Central memory CD8-positive, alpha-beta T cell (primary cell): ENCODE measurements around the gene CELSR1.
A peak's percentile ranks its signal among the peaks of the same experiment; 100 is the strongest.

Source experiments
- ATAC-seq: fragments of 150-1000 bp; cut with Tn5 transposase; replicated peaks from 2 replicates; pipeline ENCODE4 v1.10.0; 2022; ENCODE audit warnings: mild to moderate bottlenecking, moderate FRiP score, moderate number of reproducible peaks; ENCODE audit not compliant: poor library complexity, severe bottlenecking; ENCODE audit errors: extremely low read depth
- DNase-seq, 2 donors: peaks; one replicate each; pipeline ENCODE4 v3.0.0; 2021; ENCODE audit warnings: low spot score in 2 of 2
- H3K27ac Mint-ChIP-seq: one replicate; pipeline ENCODE4 v1.8.0; 2022; ENCODE audit warnings: low read depth, mild to moderate bottlenecking, moderate library complexity, mixed read lengths
- H3K27me3 Mint-ChIP-seq: one replicate; pipeline ENCODE4 v1.8.0; 2022; ENCODE audit warnings: mixed read lengths
- H3K36me3 Mint-ChIP-seq: one replicate; pipeline ENCODE4 v1.8.0; 2022; ENCODE audit warnings: mild to moderate bottlenecking, moderate library complexity, mixed read lengths; ENCODE audit not compliant: insufficient read depth
- H3K4me1 Mint-ChIP-seq: one replicate; pipeline ENCODE4 v1.8.0; 2022; ENCODE audit warnings: mixed read lengths
- H3K4me3 Mint-ChIP-seq: one replicate; pipeline ENCODE4 v1.8.0; 2022; ENCODE audit warnings: mild to moderate bottlenecking, moderate library complexity, mixed read lengths
- H3K9me3 Mint-ChIP-seq: one replicate; pipeline ENCODE4 v1.8.0; 2022; ENCODE audit warnings: mixed read lengths

CELSR1 gene

DNA sequence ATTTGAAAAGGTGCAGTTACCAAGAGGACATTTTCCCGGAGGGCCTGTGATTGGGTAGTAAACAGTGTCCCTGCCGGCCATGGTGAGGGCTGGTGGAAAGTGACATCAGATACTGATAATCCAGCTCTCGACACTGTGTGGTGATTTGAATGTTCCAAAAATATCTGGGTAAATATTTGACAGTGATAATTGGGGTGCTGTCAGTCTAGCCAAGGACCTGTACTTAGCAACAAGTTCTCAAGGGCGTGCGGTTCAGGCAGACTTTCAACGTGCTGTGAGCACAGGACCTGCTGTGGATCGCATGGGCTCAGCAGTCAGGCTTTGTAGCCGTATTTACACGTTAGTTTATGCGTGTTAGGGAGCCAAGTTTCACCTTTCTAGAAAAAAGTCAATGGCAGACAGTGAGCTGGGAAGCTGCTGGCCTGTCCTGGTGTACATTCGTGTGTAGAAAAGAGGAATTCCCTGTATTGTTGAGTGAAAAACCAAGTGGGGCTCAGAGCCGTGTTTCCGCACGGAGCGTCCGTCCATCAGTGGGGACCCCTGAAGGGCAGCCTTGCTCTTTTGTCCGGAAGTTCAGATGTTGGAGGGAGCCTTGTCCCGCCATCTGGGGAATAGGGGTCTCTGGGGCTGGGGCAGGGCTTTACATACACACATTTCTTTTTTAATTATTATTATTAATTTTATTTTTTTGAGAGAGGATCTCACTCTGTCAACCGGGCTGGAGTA is 190.6 kb downstream of the CELSR1 start:
- Mint-ChIP-seq H3K27me3 (no peaks in the 10 kb centered on the region), H3K9me3 (no peaks in the 10 kb centered on the region), H3K4me3 (no peak overlapping the region), H3K27ac (no peak overlapping the region), H3K36me3 (peaks cover 71% of the 10 kb centered on the region), H3K4me1 (peaks cover 14% of the 10 kb centered on the region)
- DNase-seq = no peak
- no peak for ATAC-seq

GRCh38 chr22:46340676-46341075 is 196.7 kb downstream of the CELSR1 start:
- Mint-ChIP-seq H3K36me3 (peaks cover 49% of the 10 kb centered on the region), H3K27ac (no peak overlapping the region), H3K9me3 (no peaks in the 10 kb centered on the region), H3K4me1 (peaks cover 43% of the 10 kb centered on the region), H3K27me3 (no peaks in the 10 kb centered on the region), H3K4me3 (no peak overlapping the region)
- no peak for DNase-seq
- no peak for ATAC-seq

- peaks cover 43% of the 10 kb centered on the region for H3K4me1 Mint-ChIP-seq
- peaks cover 46% of the 10 kb centered on the region for H3K36me3 Mint-ChIP-seq
- H3K4me3 Mint-ChIP-seq = no peak overlapping the region
- H3K27me3 Mint-ChIP-seq = no peaks in the 10 kb centered on the region
- no peak for ATAC-seq
- no peak overlapping the region for H3K27ac Mint-ChIP-seq
- no peak for DNase-seq
- no peaks in the 10 kb centered on the region for H3K9me3 Mint-ChIP-seq
Measured at GRCh38 chr22:46339956-46340355, 197.5 kb downstream of the CELSR1 start.

- Mint-ChIP-seq H3K4me3 (no peak overlapping the region), H3K27me3 (no peaks in the 10 kb centered on the region), H3K9me3 (no peaks in the 10 kb centered on the region), H3K27ac (no peak overlapping the region), H3K4me1 (peaks cover 35% of the 10 kb centered on the region), H3K36me3 (peaks cover 42% of the 10 kb centered on the region)
- no peak for ATAC-seq
- DNase-seq = no peak
Measured at GRCh38 chr22:46338636-46339035, 198.8 kb downstream of the CELSR1 start.

DNA sequence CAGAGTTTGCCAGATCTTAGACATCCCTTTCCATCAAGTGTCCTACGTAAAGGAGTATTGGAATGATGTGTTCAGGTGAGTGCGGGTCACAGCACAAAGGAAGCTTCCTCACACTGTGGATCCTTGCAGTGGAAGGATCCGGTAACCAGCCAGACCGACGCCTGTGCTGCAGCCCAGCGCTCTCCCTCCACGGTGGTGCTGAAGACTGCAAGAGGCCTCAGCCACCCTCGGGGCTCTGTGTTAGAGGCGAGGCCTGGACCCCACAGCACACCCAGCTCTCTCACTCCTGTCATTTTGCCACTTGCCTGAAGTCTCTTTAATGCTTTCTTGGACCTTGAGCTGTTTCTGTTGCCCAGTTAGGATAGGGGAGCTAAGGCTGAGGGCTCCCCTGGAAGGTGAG is 199.6 kb downstream of the CELSR1 start:
- H3K27me3 Mint-ChIP-seq = no peaks in the 10 kb centered on the region
- no peak overlapping the region for H3K27ac Mint-ChIP-seq
- DNase-seq (no peak), ATAC-seq (no peak)
- H3K4me1 Mint-ChIP-seq = peaks cover 35% of the 10 kb centered on the region
- H3K4me3 Mint-ChIP-seq = no peak overlapping the region
- no peaks in the 10 kb centered on the region for H3K9me3 Mint-ChIP-seq
- peaks cover 36% of the 10 kb centered on the region for H3K36me3 Mint-ChIP-seq

- DNase-seq (no peak), ATAC-seq (peak; percentile 22)
- Mint-ChIP-seq H3K4me1 (peaks cover 35% of the 10 kb centered on the region), H3K27me3 (no peaks in the 10 kb centered on the region), H3K27ac (peak overlapping the region; percentile 89), H3K36me3 (peaks cover 27% of the 10 kb centered on the region), H3K9me3 (no peaks in the 10 kb centered on the region), H3K4me3 (peak overlapping the region; percentile 95)
Measured at GRCh38 chr22:46336119-46337078, 201.0 kb downstream of the CELSR1 start.

DNA sequence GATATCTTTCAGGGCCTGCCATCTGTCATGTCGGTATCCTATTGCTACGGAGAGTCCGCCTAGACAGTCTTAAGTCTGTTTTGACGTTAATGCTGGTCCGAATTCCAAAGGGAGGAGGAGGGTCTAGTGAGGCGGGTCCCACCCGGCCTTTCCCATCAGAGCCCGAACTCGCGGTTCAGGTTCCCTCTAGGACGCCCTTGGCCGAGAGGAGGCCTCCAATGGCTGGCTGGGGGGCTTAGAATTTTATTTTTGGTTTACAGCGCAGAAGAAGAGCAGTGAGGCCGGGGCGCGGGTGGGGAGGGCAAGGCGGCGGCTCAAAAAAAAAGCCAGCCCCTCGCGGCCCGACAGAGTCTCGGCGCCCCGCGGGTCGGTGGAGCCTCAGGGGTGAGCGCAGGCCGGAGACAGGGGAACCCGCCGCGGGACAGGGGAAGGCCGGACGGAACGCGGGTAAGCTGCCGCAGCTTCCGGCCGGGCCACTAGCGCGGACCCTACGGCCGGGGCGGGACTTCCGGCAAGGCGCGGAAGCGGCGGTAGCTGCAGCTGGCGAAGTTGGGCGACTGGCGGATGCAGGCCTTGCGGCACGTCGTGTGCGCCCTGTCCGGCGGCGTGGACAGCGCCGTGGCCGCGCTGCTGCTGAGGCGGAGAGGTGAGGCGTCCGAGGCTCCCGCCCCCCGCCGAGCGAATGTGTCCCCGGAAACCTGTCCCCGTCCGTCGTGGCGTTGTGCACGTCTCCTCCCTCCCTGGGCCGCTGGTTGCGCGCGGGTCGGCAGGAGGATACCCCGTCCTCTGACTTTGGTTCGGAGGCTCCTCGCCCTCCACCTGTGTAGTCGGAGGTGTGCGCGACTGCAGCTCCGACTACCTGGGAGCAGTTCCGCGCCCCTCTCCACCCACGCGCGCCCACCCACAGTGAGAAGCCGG is 202.0 kb downstream of the CELSR1 start, which contains the start of gene TRMU:
Gene TRMU, plus strand, starts transcription at position 514 of the 918 bp plus-strand sequence. Its CDS starts 51 bp downstream, at position 565.
- peak; percentile 30 to 56 for DNase-seq
- peaks cover 35% of the 10 kb centered on the region for H3K4me1 Mint-ChIP-seq
- peak; percentile 77 for ATAC-seq
- peak within 1 kb of the TSS; percentile 95 for H3K4me3 Mint-ChIP-seq
- no peaks in the 10 kb centered on the region for H3K27me3 Mint-ChIP-seq
- peak within 1 kb of the TSS; percentile 89 for H3K27ac Mint-ChIP-seq
- no peaks in the 10 kb centered on the region for H3K9me3 Mint-ChIP-seq
- H3K36me3 Mint-ChIP-seq = peaks cover 25% of the 10 kb centered on the region

DNA sequence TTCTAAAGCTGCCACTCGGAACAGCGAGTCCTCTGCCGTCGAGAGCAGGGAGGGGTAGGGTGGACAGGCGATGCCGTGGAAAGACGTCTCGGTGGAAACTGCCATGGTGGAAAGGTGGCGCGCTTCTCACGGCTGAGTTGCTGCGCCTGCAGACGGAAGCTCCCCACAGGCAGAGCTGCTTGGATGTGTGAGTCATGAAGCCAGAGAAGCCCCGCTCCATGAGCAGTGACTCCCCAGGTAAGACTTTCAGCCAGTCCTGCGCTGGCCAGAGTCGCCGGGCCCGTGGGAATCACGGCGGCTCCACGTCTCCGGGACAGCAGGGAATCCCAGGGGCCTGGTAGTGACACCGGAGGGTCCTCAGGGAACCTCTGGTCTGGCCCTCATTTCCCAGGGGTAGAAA is 205.9 kb downstream of the CELSR1 start:
- Mint-ChIP-seq H3K36me3 (peaks cover 11% of the 10 kb centered on the region), H3K4me1 (peaks cover 5% of the 10 kb centered on the region), H3K4me3 (no peak overlapping the region), H3K27ac (no peak overlapping the region), H3K9me3 (no peaks in the 10 kb centered on the region), H3K27me3 (no peaks in the 10 kb centered on the region)
- DNase-seq (no peak), ATAC-seq (no peak)

GRCh38 chr22:46330426-46330825 is 207.0 kb downstream of the CELSR1 start:
- Mint-ChIP-seq H3K36me3 (peaks cover 7% of the 10 kb centered on the region), H3K4me3 (no peak overlapping the region), H3K9me3 (no peaks in the 10 kb centered on the region), H3K27ac (no peak overlapping the region), H3K27me3 (no peaks in the 10 kb centered on the region), H3K4me1 (no peaks in the 10 kb centered on the region)
- no peak for DNase-seq
- no peak for ATAC-seq

DNA sequence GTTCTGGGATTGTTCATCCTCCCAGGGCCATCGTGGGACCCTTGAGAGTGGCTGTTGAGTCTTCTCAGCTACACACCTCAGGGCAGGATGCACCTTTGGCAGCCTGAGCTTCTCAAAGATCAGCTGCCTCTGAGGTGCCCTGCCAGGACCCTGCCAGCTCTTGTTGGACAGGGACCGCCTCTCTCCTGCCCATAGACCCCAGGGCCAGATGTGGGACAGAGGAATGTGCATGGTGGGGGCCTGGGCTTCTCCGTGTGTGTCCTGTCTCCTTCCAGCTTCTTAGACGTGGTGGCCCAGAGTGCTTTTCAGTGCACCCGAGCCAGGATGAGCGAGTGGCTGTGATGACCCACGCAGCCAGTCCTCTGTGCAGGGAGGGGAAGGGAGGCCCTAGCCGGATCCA is 207.8 kb downstream of the CELSR1 start:
- no peaks in the 10 kb centered on the region for H3K4me1 Mint-ChIP-seq
- no peaks in the 10 kb centered on the region for H3K27me3 Mint-ChIP-seq
- H3K27ac Mint-ChIP-seq = no peak overlapping the region
- peaks cover 7% of the 10 kb centered on the region for H3K36me3 Mint-ChIP-seq
- H3K4me3 Mint-ChIP-seq = no peak overlapping the region
- H3K9me3 Mint-ChIP-seq = no peaks in the 10 kb centered on the region
- DNase-seq = no peak
- ATAC-seq = no peak

GRCh38 chr22:46328797-46329196 is 208.6 kb downstream of the CELSR1 start:
- no peak for ATAC-seq
- DNase-seq = no peak
- no peaks in the 10 kb centered on the region for H3K4me1 Mint-ChIP-seq
- no peaks in the 10 kb centered on the region for H3K27me3 Mint-ChIP-seq
- no peaks in the 10 kb centered on the region for H3K9me3 Mint-ChIP-seq
- H3K27ac Mint-ChIP-seq = no peak overlapping the region
- peaks cover 5% of the 10 kb centered on the region for H3K36me3 Mint-ChIP-seq
- H3K4me3 Mint-ChIP-seq = no peak overlapping the region
